CD14-positive monocyte (primary cell): ENCODE data around the gene PLSCR3. TPM values are rescaled to one million over a fixed set of nuclear protein-coding genes. Genes with fewer than 3 reads are reported as not detected.

Experiments used
- DNase-seq, 3 donors: peaks; one replicate each; pipeline ENCODE4 v3.0.0-alpha.2; 2011 to 2022
- H2AFZ ChIP-seq: 2 replicates; pipeline ENCODE4 v1.6.0; 2012; ENCODE audit warnings: mild to moderate bottlenecking, low read depth, low read length, inconsistent platforms; ENCODE audit not compliant: insufficient read depth, poor library complexity, severe bottlenecking
- H3K27ac ChIP-seq, 2 donors: 1 replicate in 1 of 2; 2 replicates in 1 of 2; pipeline ENCODE4 v1.5.1; 2012 to 2013; ENCODE audit warnings: low read length in 2 of 2, control low read depth in 1 of 2, inconsistent platforms in 1 of 2, low read depth in 1 of 2, mild to moderate bottlenecking in 1 of 2
- H3K27me3 ChIP-seq, 2 donors: one replicate each; pipeline versions ENCODE4 v1.6.0 to v1.6.1; 2011 to 2013; ENCODE audit warnings: low read length in 2 of 2; ENCODE audit not compliant: control insufficient read depth in 2 of 2, insufficient read depth in 2 of 2
- H3K36me3 ChIP-seq, 2 donors: replicated peaks in 1 of 2; 1 replicate in 1 of 2; 2 replicates in 1 of 2; pipeline versions ENCODE4 v1.5.1 to v1.6.1; 2012 to 2013; ENCODE audit warnings: low read length in 2 of 2, control low read depth in 1 of 2, inconsistent platforms in 1 of 2, mild to moderate bottlenecking in 1 of 2; ENCODE audit not compliant: insufficient read depth in 2 of 2, control insufficient read depth in 1 of 2
- H3K4me1 ChIP-seq, 2 donors: 1 replicate in 1 of 2; 2 replicates in 1 of 2; pipeline versions ENCODE4 v1.5.1 to v1.6.1; 2012 to 2013; ENCODE audit warnings: low read length in 2 of 2, control low read depth in 1 of 2, inconsistent platforms in 1 of 2, mild to moderate bottlenecking in 1 of 2, moderate library complexity in 1 of 2; ENCODE audit not compliant: insufficient read depth in 2 of 2, control insufficient read depth in 1 of 2
- H3K4me2 ChIP-seq: replicated peaks from 2 replicates; pipeline ENCODE3; 2012; ENCODE audit warnings: low read length, moderate library complexity, mild to moderate bottlenecking; ENCODE audit not compliant: poor library complexity, severe bottlenecking; ENCODE audit errors: extremely low read depth
- H3K4me3 ChIP-seq, 3 experiments: fragments of 200-600 bp in 1 of 3; sonication (generic) in 1 of 3; replicated peaks in 1 of 3; 1 replicate in 2 of 3; 2 replicates in 1 of 3; pipeline ENCODE4 v1.5.1; 2011 to 2013; ENCODE audit warnings: low read length in 3 of 3, mild to moderate bottlenecking in 3 of 3, control low read depth in 2 of 3, low read depth in 2 of 3, inconsistent platforms in 1 of 3, moderate library complexity in 1 of 3
- H3K79me2 ChIP-seq: 2 replicates; pipeline ENCODE4 v1.6.0; 2012; ENCODE audit warnings: mild to moderate bottlenecking, control low read depth, inconsistent platforms, low read length, moderate library complexity; ENCODE audit not compliant: insufficient read depth
- H3K9ac ChIP-seq: 2 replicates; pipeline ENCODE4 v1.6.0; 2017; ENCODE audit warnings: low read length, mild to moderate bottlenecking; ENCODE audit not compliant: insufficient read depth, poor library complexity, severe bottlenecking
- H3K9me3 ChIP-seq, 2 donors: replicated peaks in 1 of 2; 1 replicate in 1 of 2; 2 replicates in 1 of 2; pipeline versions ENCODE4 v1.5.1 to v1.6.1; 2012 to 2013; ENCODE audit warnings: low read length in 2 of 2, control low read depth in 1 of 2; ENCODE audit not compliant: control insufficient read depth in 1 of 2, insufficient read depth in 1 of 2
- H4K20me1 ChIP-seq: 2 replicates; pipeline ENCODE4 v1.6.0; 2012; ENCODE audit warnings: mild to moderate bottlenecking, low read length, control low read depth, moderate library complexity; ENCODE audit not compliant: insufficient read depth
- H3K27ac Mint-ChIP-seq, 7 donors: one replicate each; pipeline ENCODE4 v1.8.0; 2020; ENCODE audit warnings: mild to moderate bottlenecking in 7 of 7, mixed read lengths in 7 of 7, moderate library complexity in 6 of 7, inconsistent platforms in 2 of 7
- H3K27me3 Mint-ChIP-seq, 3 donors: one replicate each; pipeline ENCODE4 v1.8.0; 2021 to 2022; ENCODE audit warnings: low read depth in 3 of 3, mild to moderate bottlenecking in 3 of 3, mixed read lengths in 3 of 3, moderate library complexity in 3 of 3, inconsistent platforms in 1 of 3
- H3K36me3 Mint-ChIP-seq, 2 donors: one replicate each; pipeline ENCODE4 v1.8.0; 2020; ENCODE audit warnings: mixed read lengths in 2 of 2, inconsistent platforms in 1 of 2, mild to moderate bottlenecking in 1 of 2
- H3K4me1 Mint-ChIP-seq: one replicate; pipeline ENCODE4 v1.8.0; 2020; ENCODE audit warnings: mild to moderate bottlenecking, mixed read lengths
- H3K4me3 Mint-ChIP-seq, 2 donors: one replicate each; pipeline ENCODE4 v1.8.0; 2020; ENCODE audit warnings: mild to moderate bottlenecking in 2 of 2, mixed read lengths in 2 of 2, moderate library complexity in 1 of 2
- H3K9me3 Mint-ChIP-seq, 7 donors: one replicate each; pipeline ENCODE4 v1.8.0; 2020 to 2022; ENCODE audit warnings: mixed read lengths in 7 of 7, mild to moderate bottlenecking in 6 of 7, moderate library complexity in 6 of 7, inconsistent platforms in 2 of 7
- WGBS: methylation state at CpG from one replicate; pipeline ENCODE4 v1.1.5; 2013; ENCODE audit warnings: missing lambda C conversion rate; ENCODE audit not compliant: insufficient coverage; 5-methylcytosine and 5-hydroxymethylcytosine counted together
- intact Hi-C, 2 donors: fragments of 100-400 bp; cut with micrococcal nuclease; formaldehyde crosslinking; loops; one replicate each; pipeline versions ENCODE4 v1.15.0 to v1.15.1; 2023
- polyA plus RNA-seq, 3 donors: library from polyadenylated mRNA; depleted of rRNA in 1 of 3; unstranded in 2 of 3; stranded (reverse) in 1 of 3; fragments of 300-500 nt in 2 of 3; fragments of >200 nt in 1 of 3; fragmentation: Illumina TruSeq in 2 of 3; gene quantifications; 1 replicate in 2 of 3; 2 replicates in 1 of 3; pipeline ENCODE4 v1.2.3, GENCODE V29; 2012 to 2021
- TF ChIP-seq, protein P1 (sequence below): fragments of 200-600 bp; IDR thresholded peaks from one replicate; pipeline ENCODE4 v1.8.0; 2022; ENCODE audit warnings: antibody characterized with exemption, mild to moderate bottlenecking

The PLSCR3 gene
- polyA plus RNA-seq, 3 donors, result 37.6 to 70.4 (median 45.7) TPM

DNA sequence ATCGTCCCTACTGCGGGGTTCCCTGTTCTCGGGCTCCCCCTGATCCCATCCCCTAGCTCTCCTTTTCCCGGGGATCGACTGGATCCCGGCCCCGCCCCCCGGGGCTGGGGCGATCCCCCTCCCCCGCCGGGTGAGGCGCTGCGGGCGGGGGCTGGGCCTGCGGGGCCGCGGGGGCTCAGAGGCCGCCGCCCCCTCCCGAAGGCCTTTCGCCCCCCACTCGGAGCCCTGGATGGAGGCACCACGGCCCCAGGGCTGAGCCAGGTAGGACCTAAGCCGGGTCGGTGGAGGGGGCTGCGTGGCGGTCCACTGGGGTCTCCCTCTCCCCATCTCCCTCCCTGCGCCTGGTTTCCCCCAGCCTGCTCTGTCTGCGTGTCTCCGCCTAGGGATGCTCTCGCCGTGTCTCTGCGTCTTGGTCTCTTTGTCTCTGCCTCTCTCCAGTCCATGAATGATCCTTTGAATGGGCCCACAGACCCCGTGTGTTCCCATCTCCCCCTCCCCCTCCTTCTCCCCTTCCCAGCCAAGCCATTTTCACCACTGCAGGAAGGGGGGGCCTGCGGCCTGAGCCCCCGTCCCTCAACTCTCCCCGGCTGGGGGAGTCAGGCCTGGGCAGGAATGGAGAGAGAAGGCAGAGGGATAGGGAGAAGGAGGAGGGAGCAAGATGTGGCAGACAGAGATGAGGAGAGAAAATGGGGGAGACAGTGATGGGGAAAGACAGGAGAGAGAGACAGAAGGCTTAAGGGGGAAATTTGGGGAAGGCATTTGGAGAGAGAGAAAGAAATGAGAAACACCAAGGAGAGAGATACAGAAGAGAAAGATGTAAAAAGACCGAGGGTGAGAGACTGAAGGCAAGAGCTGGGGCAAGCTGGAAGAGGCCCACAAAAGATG lies 11.3 kb upstream of the PLSCR3 start:
- H3K79me2 ChIP-seq, result peaks cover 3% of the 10 kb centered on the region
- H3K9me3 ChIP-seq, result no peaks in the 10 kb centered on the region
- peak overlapping the region; percentile 90 for H2AFZ ChIP-seq
- H3K36me3 ChIP-seq, result no peaks in the 10 kb centered on the region
- H3K27ac ChIP-seq, result no peak overlapping the region
- Mint-ChIP-seq H3K27ac (no peak overlapping the region), H3K4me3 (peak overlapping the region; percentile 78 to 89), H3K36me3 (peaks cover 5% of the 10 kb centered on the region in 2 donors), H3K27me3 (peaks cover 36 to 49% (median 44%) of the 10 kb centered on the region in 3 donors), H3K4me1 (peaks cover 21% of the 10 kb centered on the region), H3K9me3 (peaks cover 0 to 8% (median 3%) of the 10 kb centered on the region in 7 donors)
- H4K20me1 ChIP-seq, result no peaks in the 10 kb centered on the region
- peak overlapping the region; percentile 92 for H3K4me2 ChIP-seq
- DNase-seq, result no peak
- H3K9ac ChIP-seq, result peak overlapping the region; percentile 62
- peaks cover 13 to 24% of the 10 kb centered on the region in 2 donors for H3K4me1 ChIP-seq
- WGBS, result 27% methylated on average over 28 of the region's 38 CpGs
- TF ChIP-seq, protein P1, sequence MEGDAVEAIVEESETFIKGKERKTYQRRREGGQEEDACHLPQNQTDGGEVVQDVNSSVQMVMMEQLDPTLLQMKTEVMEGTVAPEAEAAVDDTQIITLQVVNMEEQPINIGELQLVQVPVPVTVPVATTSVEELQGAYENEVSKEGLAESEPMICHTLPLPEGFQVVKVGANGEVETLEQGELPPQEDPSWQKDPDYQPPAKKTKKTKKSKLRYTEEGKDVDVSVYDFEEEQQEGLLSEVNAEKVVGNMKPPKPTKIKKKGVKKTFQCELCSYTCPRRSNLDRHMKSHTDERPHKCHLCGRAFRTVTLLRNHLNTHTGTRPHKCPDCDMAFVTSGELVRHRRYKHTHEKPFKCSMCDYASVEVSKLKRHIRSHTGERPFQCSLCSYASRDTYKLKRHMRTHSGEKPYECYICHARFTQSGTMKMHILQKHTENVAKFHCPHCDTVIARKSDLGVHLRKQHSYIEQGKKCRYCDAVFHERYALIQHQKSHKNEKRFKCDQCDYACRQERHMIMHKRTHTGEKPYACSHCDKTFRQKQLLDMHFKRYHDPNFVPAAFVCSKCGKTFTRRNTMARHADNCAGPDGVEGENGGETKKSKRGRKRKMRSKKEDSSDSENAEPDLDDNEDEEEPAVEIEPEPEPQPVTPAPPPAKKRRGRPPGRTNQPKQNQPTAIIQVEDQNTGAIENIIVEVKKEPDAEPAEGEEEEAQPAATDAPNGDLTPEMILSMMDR, result no peak
- H3K27me3 ChIP-seq, result peaks cover 4 to 37% of the 10 kb centered on the region in 2 donors
- peak overlapping the region; percentile 57 to 86 (median 59) for H3K4me3 ChIP-seq
- intact Hi-C loops, result loop anchor here in 1 of 2 donors (10.0 kb wide), 1 partner anchor 191 kb away; the partner anchor contains the start of genes ACADVL and DLG4

DNA sequence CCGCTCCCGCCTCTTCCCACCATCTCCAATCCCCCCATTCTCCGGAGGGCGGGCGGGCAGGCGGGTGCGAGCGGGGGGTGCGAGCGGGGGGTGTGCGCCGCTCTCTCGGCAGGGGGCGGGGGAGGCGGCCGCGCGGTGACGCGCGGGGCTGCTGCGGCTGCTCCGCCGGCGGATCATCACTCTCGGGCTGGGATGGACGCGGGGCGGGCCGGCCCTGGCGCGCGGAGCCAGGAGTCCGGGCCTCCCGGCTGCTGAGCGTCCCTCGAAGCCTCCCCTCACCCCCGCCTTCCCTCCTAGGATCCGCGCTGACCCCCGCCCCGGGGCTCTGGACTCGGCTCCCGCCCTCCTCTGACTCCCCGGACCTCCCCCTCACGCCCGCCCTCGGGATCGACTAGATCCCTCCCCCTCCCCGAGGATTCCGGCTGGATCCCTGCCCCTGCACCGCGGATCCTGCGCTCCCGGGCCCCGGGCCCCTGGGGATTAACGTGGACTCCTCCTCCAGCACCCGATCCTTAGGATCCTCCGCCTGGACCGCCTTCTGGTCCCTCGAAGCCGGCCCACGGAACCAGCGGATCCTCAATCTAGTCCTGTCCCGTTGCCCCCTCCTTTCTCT lies 10.5 kb upstream of the PLSCR3 start:
- H3K27ac ChIP-seq, result peak overlapping the region in 1 of 2 donors; percentile 70
- intact Hi-C loops, result loop anchor here in 1 of 2 donors (1.0 to 10.0 kb wide), 4 partner anchors 31 to 190 kb away; partner anchors contain the start of genes ACADVL, CTDNEP1, DLG4 and ELP5
- Mint-ChIP-seq H3K4me1 (peaks cover 21% of the 10 kb centered on the region), H3K9me3 (peaks cover 0 to 8% (median 3%) of the 10 kb centered on the region in 7 donors), H3K4me3 (peak overlapping the region; percentile 86 to 95), H3K27ac (peak overlapping the region in 5 of 7 donors; percentile 50 to 99 (median 97)), H3K27me3 (peaks cover 34 to 46% (median 40%) of the 10 kb centered on the region in 3 donors), H3K36me3 (peaks cover 5% of the 10 kb centered on the region in 2 donors)
- H3K4me2 ChIP-seq, result peak overlapping the region; percentile 92
- WGBS, result under 1% methylated on average over 53 of the region's 65 CpGs
- peaks cover 3% of the 10 kb centered on the region for H3K79me2 ChIP-seq
- H3K4me1 ChIP-seq, result peaks cover 13 to 24% of the 10 kb centered on the region in 2 donors
- no peaks in the 10 kb centered on the region for H3K36me3 ChIP-seq
- H2AFZ ChIP-seq, result peak overlapping the region; percentile 90
- H4K20me1 ChIP-seq, result no peaks in the 10 kb centered on the region
- peaks cover 4 to 37% of the 10 kb centered on the region in 2 donors for H3K27me3 ChIP-seq
- TF ChIP-seq, protein P1, result no peak
- H3K9ac ChIP-seq, result peak overlapping the region; percentile 62
- DNase-seq, result peak in 2 of 3 donors; percentile 41 to 59
- H3K9me3 ChIP-seq, result no peaks in the 10 kb centered on the region
- H3K4me3 ChIP-seq, result peak overlapping the region; percentile 57 to 86 (median 59)
